HG03460 (cell line): ENCODE data around the gene PPP1CC.
"Not testable (repeated sequence)": the region's sequence is repeated elsewhere in the genome, so short reads cannot be mapped to it uniquely, and the experiment has no call there.

Source experiments
- ATAC-seq: cut with Tn5 transposase; IDR thresholded peaks from one replicate; pipeline ENCODE4 v1.9.1; 2021; ENCODE audit not compliant: unreplicated experiment

The PPP1CC gene

DNA sequence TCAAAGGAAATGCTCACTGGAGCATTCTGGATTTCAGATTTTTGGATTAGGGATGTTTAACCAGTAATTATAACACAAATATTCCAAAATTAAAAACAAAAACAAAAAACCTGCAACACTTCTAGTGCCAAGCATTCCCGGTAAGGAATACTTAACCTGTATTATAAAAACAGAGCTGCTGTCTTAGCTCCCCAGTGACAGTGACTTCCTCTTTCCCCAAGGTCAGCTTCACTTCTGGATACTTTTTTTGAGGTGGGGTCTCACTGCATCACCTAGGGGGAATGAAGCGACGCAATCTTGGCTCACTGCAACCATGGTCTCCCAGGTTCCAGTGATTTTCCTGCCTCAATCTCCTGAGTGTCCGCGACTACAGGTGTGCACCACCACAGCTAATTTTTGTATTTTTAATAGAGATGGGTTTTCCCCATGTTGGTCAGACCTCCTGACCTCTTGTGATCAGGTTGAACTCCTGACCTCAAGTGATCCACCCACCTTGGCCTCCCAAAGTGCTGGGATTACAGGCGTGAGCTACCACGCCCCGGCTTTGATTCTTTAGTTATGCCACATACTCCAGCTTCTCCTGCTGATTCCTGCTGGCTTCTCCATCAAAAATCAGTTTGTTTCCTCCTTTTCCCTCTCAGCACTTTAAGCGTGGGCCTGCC, 15.9 kb downstream of the PPP1CC start:
- no peak for ATAC-seq

- no peak for ATAC-seq
Measured at GRCh38 chr12:110726028-110726427, 16.7 kb downstream of the PPP1CC start.

DNA sequence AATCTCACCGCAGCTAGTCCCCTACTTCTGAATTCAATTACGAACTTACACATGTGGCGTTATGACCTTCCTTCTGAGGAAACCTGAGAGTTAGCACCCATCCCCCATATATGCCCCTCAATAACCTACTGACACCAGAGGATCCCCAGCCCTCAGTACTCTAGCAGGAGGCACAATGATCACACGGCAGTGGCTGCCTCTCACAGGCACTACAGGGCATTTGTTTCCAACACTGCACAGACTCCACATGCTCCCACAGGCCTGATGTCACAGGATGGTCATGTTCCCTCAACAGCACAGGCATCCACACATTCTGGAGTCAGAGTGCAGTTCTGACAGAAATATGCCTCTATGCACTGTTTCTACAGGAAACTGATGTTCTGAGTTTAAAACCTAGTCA, 17.4 kb downstream of the PPP1CC start:
- no peak for ATAC-seq

- ATAC-seq = not testable (repeated sequence)
Measured at GRCh38 chr12:110722892-110723291, 19.8 kb downstream of the PPP1CC start.

GRCh38 chr12:110721570-110721969, 21.1 kb downstream of the PPP1CC start:
- no peak for ATAC-seq

DNA sequence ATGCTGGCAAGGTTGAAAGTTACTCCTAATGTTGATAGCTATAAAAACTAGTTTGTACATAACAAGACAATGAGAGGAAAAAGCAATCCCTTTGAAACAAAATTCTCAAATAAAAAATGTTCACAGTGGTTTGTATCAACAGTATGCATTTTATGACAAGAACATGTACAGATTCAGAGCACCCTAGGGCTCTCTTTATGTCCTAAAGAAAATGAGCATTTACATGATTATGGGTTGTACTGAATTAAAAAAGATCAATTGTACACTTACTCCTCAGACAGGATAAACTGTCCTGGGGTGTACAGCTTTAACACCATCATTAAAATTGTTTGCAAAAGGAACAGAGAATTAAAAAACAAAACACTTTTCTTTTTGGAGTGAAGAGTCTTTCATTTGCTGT, 22.2 kb downstream of the PPP1CC start:
- no peak for ATAC-seq

DNA sequence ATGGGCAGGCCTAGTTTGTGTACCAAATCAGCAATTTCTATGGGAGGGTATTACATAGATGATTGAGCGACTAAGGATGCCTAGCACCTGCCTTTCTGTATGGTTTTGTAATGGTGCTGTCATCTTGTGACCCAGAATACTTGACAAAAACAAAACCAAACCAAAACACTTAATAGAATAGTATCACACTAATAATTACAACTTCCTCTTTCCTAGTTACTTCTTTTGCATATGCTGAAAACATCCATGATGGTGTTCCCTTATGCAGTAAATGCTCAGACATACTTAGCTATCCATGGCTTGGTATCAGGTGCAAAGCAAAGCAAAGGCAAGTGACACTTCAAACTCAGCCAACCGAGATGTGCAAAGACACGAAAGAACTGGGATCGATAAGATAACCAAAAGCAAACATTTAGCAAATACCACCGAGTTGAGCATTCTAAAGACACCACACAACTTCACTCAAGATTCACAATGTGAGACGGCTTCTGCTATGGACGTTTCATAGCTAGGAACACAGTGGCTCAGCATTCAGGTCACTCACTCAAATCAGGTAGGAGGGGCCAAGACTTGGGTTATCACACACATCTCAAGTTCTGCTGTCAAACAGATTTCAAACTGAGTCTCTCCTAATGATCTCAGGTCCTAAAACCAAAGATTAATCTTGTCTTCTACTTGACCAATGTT, 24.3 kb downstream of the PPP1CC start:
- ATAC-seq = no peak

DNA sequence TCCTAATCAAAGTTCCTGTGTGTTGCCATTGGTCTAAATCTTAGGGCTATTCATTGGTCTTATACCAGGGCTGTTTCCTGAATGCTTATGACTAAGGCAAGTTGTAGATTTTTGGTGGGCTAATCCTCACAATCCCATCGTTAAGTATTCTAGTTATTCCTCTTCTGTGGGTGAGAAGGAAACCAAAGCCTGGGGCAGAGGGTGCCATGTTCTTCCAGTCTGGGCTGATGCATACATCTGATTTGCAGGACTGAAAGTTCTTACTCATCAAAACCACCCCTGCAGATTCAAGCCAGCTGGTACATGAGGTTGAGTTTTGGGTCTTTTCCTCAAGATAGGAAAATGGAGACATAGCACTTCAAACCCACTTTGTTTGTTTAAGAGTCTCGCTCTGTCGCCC, 25.7 kb downstream of the PPP1CC start:
- no peak for ATAC-seq

GRCh38 chr12:110708917-110709316, 33.8 kb downstream of the PPP1CC start:
- ATAC-seq = no peak

DNA sequence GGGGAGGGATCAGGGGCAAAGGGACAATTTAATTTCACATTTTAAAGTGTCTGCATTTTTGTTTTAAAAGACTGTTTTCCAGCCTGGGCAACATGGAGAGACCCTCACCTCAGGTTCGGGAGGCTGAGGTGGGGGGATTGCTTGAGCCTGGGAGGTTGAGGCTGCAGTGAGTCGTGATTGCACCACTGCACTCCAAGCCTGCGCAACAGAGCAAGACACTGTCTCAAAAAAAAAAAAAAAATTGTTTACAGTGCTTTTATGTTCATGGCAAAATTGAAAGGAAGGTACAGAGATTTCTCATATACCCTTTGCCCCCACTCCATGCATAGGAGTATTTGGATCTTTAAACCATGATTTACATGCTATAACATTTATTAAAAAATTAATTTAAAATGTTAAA, 37.4 kb downstream of the PPP1CC start:
- ATAC-seq = no peak

GRCh38 chr12:110704750-110705149, 37.9 kb downstream of the PPP1CC start:
- ATAC-seq = no peak

- no peak for ATAC-seq
Measured at GRCh38 chr12:110704231-110704630, 38.5 kb downstream of the PPP1CC start.

GRCh38 chr12:110702081-110702480, 40.6 kb downstream of the PPP1CC start:
- ATAC-seq = no peak

DNA sequence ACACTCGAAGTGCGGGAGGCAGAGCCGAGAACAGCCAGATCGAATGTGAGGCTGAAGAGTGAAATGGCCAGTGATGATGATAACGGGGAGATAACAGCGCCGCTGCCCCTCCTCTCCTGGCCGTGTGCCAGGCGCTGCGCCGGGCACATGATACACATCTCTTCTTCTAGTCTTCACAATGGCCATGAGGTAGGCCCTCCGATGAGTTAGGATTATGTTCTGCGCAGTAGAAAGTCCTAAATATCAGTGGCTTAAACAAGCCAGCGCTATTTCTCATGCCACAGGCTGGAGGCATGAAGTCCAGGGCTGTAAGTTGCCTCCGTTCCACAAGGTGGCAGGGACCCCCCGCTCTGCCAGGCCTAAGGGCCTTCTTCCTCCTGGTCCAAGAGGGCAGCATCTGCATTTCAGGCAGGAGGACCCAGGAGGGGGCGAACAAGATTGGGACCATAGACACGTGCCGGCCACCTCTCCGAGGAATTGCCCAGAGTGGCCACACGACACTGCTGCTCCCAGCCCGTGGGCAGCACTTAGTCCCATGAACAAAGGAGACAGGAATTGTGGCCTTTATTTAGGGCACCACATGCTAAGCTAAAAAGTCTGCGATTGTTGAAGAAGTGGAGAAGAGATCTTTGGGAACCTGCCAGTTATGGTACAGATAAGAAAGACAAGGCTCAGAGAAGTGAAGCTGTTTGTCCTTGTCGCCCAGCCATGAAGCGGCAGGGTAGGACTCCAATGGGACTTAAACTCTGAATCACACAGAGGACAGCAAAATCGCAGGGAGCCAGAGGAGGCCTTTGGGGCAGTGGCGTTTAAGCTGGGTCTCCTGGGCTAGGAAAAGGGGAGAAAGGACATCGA, 42.9 kb downstream of the PPP1CC start:
- no peak for ATAC-seq

DNA sequence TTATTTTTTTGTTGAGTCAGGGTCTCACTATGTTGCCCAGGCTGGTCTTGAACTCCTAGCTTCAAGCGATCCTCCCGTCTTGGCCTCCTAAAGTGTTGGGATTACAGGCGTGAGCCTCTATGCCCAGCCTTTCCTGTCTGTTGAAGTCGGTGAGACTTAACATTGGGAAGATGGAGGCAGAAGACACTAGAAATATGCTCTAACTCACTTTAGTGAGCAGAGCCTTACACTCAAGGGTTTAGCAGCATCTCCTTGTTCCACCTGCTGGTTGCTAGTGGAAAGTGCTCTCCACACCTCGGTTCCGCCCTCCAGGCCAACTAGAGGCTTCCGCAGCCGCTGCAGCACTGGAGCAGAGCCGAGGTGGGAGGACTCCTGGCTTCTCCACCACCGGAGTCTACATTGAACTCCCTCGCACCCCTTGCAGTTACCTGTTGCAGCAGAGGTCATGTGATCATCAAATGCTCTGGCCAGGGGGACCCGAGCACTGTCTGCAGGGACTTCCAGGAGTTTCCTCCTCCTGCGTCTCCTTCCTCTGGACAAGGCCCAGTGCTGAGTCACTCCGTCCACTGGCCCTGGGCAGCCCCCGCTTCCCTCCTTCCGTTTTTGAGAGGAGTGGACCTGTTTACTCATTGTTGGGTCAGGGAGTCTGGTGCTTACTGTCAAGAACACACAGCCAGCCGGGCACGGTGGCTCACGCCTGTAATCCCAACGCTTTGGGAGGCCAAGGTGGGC, 44.4 kb downstream of the PPP1CC start:
- peak; percentile 93 for ATAC-seq

DNA sequence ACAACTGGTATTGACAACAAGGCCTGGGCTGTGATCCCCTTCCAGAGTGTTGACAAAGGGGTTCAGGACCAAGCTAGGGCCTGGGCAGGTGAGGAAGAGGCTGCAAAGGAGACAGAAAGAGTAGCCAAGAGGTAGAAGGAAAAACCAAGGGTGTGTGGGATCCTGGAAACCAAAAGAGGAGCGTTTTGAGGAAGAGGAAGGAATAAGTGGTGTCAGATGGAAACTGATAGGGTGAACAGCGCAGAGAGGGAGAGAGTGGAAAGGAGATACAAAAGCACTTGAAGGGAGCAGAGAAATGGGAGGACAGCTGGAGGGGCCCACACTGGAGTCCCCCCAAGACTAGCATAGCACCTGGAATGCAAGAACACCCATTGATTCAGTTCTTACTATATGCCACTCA, 45.5 kb downstream of the PPP1CC start:
- ATAC-seq = no peak

DNA sequence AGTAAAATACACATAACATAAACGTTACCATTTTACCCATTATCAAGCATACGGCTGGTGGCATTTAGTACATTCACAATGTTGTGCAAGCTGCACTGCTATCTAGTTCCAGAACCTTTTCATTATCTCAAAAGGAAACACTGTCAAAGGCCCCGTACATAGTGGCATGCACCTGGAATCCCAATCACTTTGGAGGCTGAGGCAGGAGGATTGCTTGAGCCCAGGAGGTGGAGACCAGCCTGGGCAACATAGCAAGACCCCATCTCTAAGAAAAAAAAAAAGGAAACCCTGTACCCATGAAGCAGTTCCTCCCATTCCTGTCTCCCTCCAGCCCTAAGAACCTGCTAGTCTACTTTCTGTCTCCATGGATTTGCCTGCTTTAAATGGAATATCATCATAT, 46.4 kb downstream of the PPP1CC start:
- no peak for ATAC-seq

DNA sequence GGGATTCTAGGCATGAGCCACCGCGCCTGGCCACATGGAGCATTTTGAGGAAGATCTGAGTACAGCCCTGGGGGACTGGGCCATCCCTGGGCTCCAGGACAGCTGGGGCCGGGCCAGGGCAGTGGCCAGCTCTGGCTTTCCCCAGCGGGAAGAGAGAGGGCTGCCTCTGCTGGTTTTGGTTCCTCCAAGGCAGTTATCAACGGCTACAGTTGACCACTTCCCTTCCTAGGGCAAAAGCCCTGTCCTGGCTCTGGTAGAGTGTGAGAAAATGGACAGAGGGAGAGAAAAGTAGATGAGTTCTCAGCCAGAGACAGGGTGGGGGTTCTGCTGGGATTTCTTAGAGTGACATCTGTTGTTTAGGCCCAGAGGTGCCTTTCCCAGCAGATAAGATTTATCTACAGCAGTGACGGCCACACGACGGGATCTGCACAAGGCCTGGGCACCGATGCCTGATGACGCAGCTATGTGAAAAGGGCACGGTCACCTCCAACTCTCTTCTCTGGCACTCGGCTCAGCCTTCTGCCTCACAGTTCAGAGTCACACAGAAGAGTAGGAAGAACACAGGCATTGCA, 48.3 kb downstream of the PPP1CC start:
- no peak for ATAC-seq

DNA sequence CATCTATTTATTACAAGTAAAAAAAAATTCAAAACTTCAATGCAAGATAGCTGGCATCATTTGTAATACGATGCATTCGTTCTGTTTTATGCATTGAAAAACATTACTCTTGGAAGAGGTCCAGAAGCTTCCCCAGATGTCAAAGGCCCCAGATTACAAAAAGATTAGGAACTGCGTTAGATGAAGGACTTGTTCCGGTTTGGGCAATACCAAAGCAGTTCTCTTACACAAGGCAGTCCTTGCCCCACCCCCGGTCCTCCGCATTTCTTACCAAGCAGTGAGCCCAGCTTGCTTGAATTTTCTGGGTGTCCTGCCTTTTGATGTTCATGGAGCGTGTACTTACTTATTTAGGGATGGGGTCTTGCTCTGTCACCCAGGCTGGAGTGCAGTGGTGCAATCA, 49.0 kb downstream of the PPP1CC start:
- no peak for ATAC-seq

DNA sequence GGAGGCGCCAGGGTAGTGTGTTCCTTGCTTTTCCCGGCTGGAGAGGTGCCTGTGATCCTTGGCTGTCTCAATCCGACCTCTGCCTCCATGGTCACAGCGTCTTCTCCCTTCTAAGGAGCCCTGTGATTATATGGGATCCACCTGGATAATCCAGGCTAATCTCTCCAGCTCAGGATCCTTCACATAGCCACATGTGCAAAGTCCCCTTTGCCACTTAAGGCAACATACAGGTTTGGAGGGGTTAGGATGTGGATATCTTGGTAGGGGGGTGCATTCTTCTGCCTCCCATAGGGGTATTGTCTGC, 52.6 kb downstream of the PPP1CC start:
- no peak for ATAC-seq
